Neural progenitor cell (in vitro differentiated cells): ENCODE data around the gene MED31.

Experiments used
- EZH2 ChIP-seq: fragments of 200-600 bp; sonication (generic); IDR thresholded peaks from 2 replicates; pipeline ENCODE4 v1.6.1; 2017; ENCODE audit warnings: antibody characterized with exemption, mild to moderate bottlenecking, moderate library complexity
- EZH2phosphoT487 ChIP-seq: fragments of 200-600 bp; sonication (generic); IDR thresholded peaks from 2 replicates; pipeline ENCODE4 v1.6.1; 2017; ENCODE audit warnings: antibody characterized with exemption
- TF ChIP-seq, protein P1 (sequence below): fragments of 200-600 bp; sonication (generic); IDR thresholded peaks from 2 replicates; pipeline ENCODE4 v1.5.1; 2017; ENCODE audit warnings: antibody characterized with exemption, mild to moderate bottlenecking

DNA sequence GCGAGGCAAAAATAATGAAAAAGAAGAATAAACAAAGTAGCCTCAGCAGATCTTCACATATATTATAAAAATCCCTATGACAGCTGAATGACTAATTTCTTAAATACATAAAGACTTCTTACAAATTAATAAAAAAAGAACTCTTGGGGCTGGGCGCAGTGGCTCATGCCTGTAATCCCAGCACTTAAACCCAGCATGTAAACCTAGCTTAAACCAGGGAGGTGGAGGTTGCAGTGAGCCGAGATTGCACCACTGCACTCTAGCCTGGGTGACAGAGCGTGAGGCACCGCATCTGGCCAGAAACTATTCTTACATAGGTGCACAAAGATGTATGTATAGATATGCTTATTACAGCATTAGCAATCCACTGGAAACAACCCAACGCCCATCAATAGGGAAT lies 27.8 kb upstream of the MED31 start:
- TF ChIP-seq EZH2phosphoT487 = no peak
- TF ChIP-seq, protein P1, sequence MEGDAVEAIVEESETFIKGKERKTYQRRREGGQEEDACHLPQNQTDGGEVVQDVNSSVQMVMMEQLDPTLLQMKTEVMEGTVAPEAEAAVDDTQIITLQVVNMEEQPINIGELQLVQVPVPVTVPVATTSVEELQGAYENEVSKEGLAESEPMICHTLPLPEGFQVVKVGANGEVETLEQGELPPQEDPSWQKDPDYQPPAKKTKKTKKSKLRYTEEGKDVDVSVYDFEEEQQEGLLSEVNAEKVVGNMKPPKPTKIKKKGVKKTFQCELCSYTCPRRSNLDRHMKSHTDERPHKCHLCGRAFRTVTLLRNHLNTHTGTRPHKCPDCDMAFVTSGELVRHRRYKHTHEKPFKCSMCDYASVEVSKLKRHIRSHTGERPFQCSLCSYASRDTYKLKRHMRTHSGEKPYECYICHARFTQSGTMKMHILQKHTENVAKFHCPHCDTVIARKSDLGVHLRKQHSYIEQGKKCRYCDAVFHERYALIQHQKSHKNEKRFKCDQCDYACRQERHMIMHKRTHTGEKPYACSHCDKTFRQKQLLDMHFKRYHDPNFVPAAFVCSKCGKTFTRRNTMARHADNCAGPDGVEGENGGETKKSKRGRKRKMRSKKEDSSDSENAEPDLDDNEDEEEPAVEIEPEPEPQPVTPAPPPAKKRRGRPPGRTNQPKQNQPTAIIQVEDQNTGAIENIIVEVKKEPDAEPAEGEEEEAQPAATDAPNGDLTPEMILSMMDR = no peak
- no peak for TF ChIP-seq EZH2
